OCI-LY3 (cell line): ENCODE data around the gene RIN3.

ENCODE experiments used
- H2AFZ ChIP-seq: fragments of 200-600, 300-600 bp; shearing (Covaris generic); 2 replicates; pipeline ENCODE4 v1.6.0; 2014; ENCODE audit warnings: antibody characterized with exemption, low read depth, low read length
- H3K27ac ChIP-seq: fragments of 200-600, 300-600 bp; sonication (generic); 2 replicates; pipeline ENCODE4 v1.5.1; 2014; ENCODE audit warnings: mild to moderate bottlenecking, low read length, moderate library complexity, mixed read lengths
- H3K27me3 ChIP-seq: fragments of 200-600, 300-600 bp; sonication (generic); 2 replicates; pipeline ENCODE4 v1.6.1; 2014; ENCODE audit warnings: low read depth, low read length, mixed read lengths
- H3K36me3 ChIP-seq: fragments of 200-600, 300-600 bp; sonication (generic); replicated peaks from 2 replicates; pipeline ENCODE3; 2014; ENCODE audit warnings: low read depth, low read length, mixed read lengths
- H3K4me1 ChIP-seq: fragments of 300-600, 200-600 bp; sonication (generic); 2 replicates; pipeline ENCODE4 v1.6.1; 2014; ENCODE audit warnings: low read length, mixed read lengths
- H3K4me2 ChIP-seq: fragments of 200-600, 300-600 bp; sonication (generic); 2 replicates; pipeline ENCODE4 v1.6.1; 2014; ENCODE audit warnings: low read length, mixed read lengths
- H3K4me3 ChIP-seq: fragments of 300-600, 200-600 bp; sonication (generic); 2 replicates; pipeline ENCODE4 v1.5.1; 2014; ENCODE audit warnings: antibody characterized with exemption, mild to moderate bottlenecking, low read length, moderate library complexity
- H3K79me2 ChIP-seq: fragments of 300-600, 200-600 bp; shearing (Covaris generic); 2 replicates; pipeline ENCODE4 v1.6.1; 2014; ENCODE audit warnings: mild to moderate bottlenecking, low read length, mixed read lengths
- H3K9ac ChIP-seq: fragments of 300-600, 200-600 bp; shearing (Covaris generic); 2 replicates; pipeline ENCODE4 v1.6.0; 2014; ENCODE audit warnings: mild to moderate bottlenecking, low read length, moderate library complexity
- H3K9me3 ChIP-seq: fragments of 200-600, 300-600 bp; shearing (Covaris generic); 2 replicates; pipeline ENCODE4 v1.6.1; 2014; ENCODE audit warnings: low read length, mixed read lengths; ENCODE audit not compliant: insufficient read depth
- H4K20me1 ChIP-seq: fragments of 200-600, 300-600 bp; sonication (generic); 2 replicates; pipeline ENCODE4 v1.6.1; 2016; ENCODE audit warnings: low read length, mixed read lengths; ENCODE audit not compliant: insufficient read depth
- EZH2phosphoT487 ChIP-seq: fragments of 200-600 bp; shearing (Covaris generic); IDR thresholded peaks from 2 replicates; pipeline ENCODE4 v1.6.1; 2018; ENCODE audit warnings: antibody characterized with exemption, mixed run types, low read depth
- TF ChIP-seq, protein P1 (sequence below): fragments of 200-600, 300-600 bp; sonication (generic); IDR thresholded peaks from 2 replicates; pipeline ENCODE4 v1.5.1; 2014; ENCODE audit warnings: antibody characterized with exemption, low read length, low read depth

RIN3 gene

DNA sequence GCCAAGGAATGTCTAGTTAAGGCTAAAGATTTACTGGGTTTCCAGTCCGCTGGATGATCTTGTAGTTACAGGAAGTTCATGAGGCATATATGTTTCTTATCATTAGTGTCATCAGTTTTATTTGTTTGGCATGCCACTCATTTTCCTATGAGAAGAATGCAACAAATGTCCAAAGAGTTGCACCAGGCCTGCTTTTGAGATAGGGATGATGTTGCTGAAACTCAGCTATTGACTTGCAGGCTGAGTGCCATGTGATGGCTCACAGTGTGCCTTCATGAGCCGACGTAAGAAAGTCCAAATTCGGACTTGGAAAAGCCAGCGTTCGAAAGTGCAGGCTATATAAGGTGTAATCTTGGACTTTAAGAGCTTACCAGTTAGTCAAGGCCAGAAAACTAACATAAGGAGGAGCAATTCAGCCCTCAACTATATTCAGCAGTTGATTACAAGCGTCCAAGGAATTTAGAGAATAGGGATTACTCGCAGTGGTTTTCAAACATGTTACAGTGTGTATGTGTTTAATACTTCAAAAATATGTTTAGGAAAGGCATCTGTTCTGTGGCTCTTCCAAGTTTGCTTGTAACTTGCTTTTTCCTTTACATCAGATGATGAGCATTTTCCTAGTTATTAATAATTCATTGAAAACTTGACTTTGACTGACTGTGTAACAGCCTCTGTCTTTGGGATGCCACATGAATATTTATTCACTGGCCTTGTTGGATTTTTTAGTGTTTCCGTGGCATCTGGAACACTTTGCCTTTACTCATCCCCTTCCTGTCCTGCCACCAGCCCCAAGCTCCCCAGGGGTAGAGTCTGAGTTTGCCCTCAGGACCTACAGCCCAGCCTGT is 133.6 kb downstream of the RIN3 start:
- H3K9me3 ChIP-seq, result no peaks in the 10 kb centered on the region
- H3K4me2 ChIP-seq, result no peak overlapping the region
- no peaks in the 10 kb centered on the region for H3K27me3 ChIP-seq
- no peak overlapping the region for H3K9ac ChIP-seq
- H3K4me1 ChIP-seq, result peaks cover 17% of the 10 kb centered on the region
- no peak overlapping the region for H3K27ac ChIP-seq
- no peaks in the 10 kb centered on the region for H3K79me2 ChIP-seq
- TF ChIP-seq EZH2phosphoT487, result no peak
- TF ChIP-seq, protein P1, sequence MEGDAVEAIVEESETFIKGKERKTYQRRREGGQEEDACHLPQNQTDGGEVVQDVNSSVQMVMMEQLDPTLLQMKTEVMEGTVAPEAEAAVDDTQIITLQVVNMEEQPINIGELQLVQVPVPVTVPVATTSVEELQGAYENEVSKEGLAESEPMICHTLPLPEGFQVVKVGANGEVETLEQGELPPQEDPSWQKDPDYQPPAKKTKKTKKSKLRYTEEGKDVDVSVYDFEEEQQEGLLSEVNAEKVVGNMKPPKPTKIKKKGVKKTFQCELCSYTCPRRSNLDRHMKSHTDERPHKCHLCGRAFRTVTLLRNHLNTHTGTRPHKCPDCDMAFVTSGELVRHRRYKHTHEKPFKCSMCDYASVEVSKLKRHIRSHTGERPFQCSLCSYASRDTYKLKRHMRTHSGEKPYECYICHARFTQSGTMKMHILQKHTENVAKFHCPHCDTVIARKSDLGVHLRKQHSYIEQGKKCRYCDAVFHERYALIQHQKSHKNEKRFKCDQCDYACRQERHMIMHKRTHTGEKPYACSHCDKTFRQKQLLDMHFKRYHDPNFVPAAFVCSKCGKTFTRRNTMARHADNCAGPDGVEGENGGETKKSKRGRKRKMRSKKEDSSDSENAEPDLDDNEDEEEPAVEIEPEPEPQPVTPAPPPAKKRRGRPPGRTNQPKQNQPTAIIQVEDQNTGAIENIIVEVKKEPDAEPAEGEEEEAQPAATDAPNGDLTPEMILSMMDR, result no peak
- no peaks in the 10 kb centered on the region for H4K20me1 ChIP-seq
- no peak overlapping the region for H3K4me3 ChIP-seq
- H3K36me3 ChIP-seq, result peaks cover 8% of the 10 kb centered on the region
- no peak overlapping the region for H2AFZ ChIP-seq

DNA sequence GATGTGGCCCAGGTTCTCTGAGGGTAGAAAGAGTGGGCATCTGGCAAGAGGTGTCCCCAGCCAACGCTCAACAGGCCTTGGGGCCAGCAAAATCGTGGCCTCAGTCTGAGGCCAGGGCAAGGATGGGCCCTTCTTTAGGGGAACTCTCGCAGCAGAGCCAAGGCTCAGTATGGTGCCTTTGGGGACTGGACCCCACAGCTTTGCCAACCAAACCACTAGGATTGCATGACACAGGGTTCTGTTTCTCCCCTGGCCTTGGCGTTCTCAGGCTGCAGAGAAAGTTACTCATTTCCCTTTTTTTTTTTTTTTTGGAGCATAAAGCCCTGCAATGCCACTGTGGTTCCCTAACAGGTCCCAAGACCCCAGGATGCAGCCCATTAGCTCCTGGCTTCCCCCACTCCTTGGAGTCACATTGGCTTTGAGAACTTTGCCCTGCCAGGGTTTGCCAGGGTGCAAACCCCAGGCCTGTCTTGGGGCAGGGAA is 134.3 kb downstream of the RIN3 start:
- peaks cover 17% of the 10 kb centered on the region for H3K4me1 ChIP-seq
- H3K27me3 ChIP-seq, result no peaks in the 10 kb centered on the region
- TF ChIP-seq, protein P1, result no peak
- no peak for TF ChIP-seq EZH2phosphoT487
- H3K4me3 ChIP-seq, result no peak overlapping the region
- no peak overlapping the region for H3K9ac ChIP-seq
- H2AFZ ChIP-seq, result no peak overlapping the region
- H4K20me1 ChIP-seq, result no peaks in the 10 kb centered on the region
- no peak overlapping the region for H3K27ac ChIP-seq
- H3K4me2 ChIP-seq, result no peak overlapping the region
- H3K79me2 ChIP-seq, result no peaks in the 10 kb centered on the region
- H3K36me3 ChIP-seq, result peaks cover 8% of the 10 kb centered on the region
- no peaks in the 10 kb centered on the region for H3K9me3 ChIP-seq

DNA sequence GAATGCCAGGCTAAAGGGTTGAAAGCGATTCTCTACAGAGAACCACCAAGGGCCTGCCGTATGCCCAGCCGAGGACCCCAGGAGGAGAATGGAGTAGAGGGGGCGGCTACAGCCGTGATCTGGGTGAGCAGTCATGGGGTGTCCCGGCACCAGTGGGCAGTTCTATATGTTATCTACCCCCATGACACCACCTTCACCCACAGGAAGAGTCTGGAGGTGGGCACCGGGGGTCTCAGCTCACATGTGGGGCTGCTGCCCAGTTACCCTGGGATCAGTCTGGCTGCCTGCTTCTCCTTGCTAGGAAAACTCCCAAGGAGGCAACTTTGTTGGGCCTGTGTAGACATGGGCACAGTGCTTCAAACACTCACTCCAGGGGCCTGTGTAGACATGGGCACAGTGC is 135.5 kb downstream of the RIN3 start:
- no peaks in the 10 kb centered on the region for H3K79me2 ChIP-seq
- peaks cover 8% of the 10 kb centered on the region for H3K36me3 ChIP-seq
- H3K4me2 ChIP-seq, result no peak overlapping the region
- no peaks in the 10 kb centered on the region for H4K20me1 ChIP-seq
- H2AFZ ChIP-seq, result no peak overlapping the region
- H3K27me3 ChIP-seq, result no peaks in the 10 kb centered on the region
- H3K9me3 ChIP-seq, result no peaks in the 10 kb centered on the region
- no peak overlapping the region for H3K9ac ChIP-seq
- H3K4me3 ChIP-seq, result no peak overlapping the region
- H3K27ac ChIP-seq, result no peak overlapping the region
- H3K4me1 ChIP-seq, result peaks cover 17% of the 10 kb centered on the region
- TF ChIP-seq EZH2phosphoT487, result no peak
- TF ChIP-seq, protein P1, result no peak

GRCh38 chr14:92649934-92650545 is 136.5 kb downstream of the RIN3 start:
- Histone ChIP-seq H3K4me2 (no peak overlapping the region), H3K36me3 (peaks cover 3% of the 10 kb centered on the region), H3K27me3 (no peaks in the 10 kb centered on the region), H3K4me1 (peaks cover 17% of the 10 kb centered on the region), H3K9ac (no peak overlapping the region), H4K20me1 (no peaks in the 10 kb centered on the region), H3K27ac (no peak overlapping the region), H3K9me3 (no peaks in the 10 kb centered on the region), H2AFZ (no peak overlapping the region), H3K79me2 (no peaks in the 10 kb centered on the region), H3K4me3 (no peak overlapping the region)
- no peak for TF ChIP-seq EZH2phosphoT487
- TF ChIP-seq, protein P1, result no peak
